ENCODE results near the gene C2orf69.

GRCh38 chr2:199902486-199903110 is 8.5 kb upstream of the C2orf69 start:
- TF ChIP-seq MAX (IDR thresholded peaks at IDR 0.05) (no peak), CTCF (IDR thresholded peaks at IDR 0.05 in 2 of 3, conservative IDR thresholded peaks at IDR 0.05 in 1 of 3; ENCODE audit: borderline replicate concordance in 1 of 3, insufficient read depth in 1 of 3, low read depth in 2 of 3, low read length in 2 of 3) (no peak), YY1 (IDR thresholded peaks at IDR 0.05; ENCODE audit: extremely low read depth, insufficient replicate concordance, low read depth, low read length) (no peak), EZH2 (IDR thresholded peaks at IDR 0.05) (no peak), POLR2A (IDR thresholded peaks at IDR 0.05; ENCODE audit: borderline replicate concordance, extremely low read depth, insufficient read depth, insufficient read length) (no peak), SIN3A (IDR thresholded peaks at IDR 0.05; ENCODE audit: low read depth) (no peak)

Measured in HCT116 (cell line).